NK-92 (cell line): ENCODE measurements around the gene GIGYF2.

Experiments
- DNase-seq: peaks from one replicate; lab custom pipeline; 2025; ENCODE audit not compliant: unreplicated experiment; lab: John Stamatoyannopoulos, UW

GIGYF2 gene

DNA sequence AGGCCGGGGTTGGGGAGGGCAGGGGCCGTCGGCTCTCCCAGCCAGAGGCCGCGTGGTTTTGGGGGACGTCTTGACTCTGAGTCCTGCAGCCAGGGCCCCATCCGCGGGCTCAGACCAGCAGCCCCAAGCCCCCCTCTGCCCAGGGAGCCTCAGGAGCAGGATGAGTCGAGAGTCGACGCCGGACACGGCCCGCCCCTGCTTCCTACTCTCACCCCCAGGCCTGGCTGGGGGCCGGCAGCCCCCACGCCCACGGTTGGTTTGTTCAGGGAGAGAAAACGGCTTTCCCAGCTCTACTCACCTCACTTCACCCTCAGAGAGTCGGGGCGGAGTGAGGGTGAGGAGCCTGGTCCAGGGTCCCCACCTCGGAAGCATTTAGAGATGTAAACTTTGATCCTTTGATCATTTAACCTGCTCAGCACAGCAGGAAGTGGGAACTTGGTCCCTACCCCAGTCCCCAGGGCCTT is 179.9 kb downstream of the GIGYF2 start:
- DNase-seq: no peak

DNA sequence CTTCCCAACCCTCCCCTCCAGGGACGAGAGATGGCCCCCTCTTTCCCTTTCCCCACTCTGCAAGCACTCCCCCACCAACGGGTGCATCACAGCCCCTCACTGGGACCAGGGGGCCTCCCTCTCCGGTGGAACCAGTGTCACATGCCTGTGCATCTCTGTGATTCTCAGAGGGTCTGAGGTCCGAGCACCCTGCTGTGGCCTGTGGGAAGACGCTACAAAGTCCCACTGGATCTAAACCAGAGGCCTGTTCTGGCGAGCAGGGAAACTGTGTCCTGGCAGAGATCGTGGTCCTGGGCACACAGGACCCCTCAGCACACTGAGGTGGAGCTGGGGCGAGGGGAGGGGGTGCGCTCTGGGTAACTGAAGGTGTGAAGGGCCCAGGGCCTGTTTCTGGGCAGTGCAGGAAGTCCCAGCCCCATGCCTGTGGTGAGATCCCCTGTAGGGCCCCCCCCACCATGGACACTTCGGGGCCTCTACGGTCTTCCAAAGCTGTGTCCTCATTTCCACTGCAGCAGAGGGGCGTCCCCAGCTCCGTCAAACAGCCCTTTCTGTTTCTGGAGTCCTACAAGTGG is 180.9 kb downstream of the GIGYF2 start:
- no peak for DNase-seq

DNA sequence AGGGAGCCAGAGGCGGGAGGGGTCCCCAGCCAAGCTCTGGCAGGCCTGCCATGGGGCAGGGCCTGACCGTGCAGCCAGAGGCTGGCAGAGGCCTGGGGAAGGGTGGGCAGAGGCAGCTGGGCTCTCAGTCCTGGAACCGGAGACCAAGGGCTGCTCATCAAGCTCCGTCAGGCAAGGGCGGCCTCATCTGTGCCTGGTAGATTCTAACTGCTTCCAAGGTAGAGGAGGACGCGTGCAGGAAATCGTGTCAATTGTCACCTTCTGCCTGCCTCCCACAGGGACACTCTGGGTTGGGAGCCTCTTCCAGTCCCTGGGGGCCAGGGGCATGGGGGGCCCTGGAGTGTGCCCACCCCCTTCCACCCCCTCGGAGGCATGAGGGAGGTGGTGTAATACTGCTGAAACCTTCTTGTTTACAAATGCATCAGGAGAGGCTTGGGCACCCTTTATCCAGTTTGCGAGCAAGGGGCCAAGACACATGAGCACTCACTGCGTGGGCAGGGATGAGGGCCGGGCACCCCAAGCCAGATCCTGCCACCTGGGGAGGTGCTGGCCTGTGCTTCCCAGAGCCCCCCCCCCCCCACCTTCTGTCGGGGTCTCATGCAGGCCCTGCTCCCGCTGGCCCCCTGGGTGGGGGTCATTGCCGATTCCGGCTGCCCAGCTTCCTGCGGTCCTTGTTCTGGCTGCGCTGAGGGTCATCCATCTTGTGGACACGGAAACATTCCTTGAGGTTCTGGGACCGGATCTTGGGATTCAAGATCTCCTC is 181.9 kb downstream of the GIGYF2 start:
- no peak for DNase-seq

DNA sequence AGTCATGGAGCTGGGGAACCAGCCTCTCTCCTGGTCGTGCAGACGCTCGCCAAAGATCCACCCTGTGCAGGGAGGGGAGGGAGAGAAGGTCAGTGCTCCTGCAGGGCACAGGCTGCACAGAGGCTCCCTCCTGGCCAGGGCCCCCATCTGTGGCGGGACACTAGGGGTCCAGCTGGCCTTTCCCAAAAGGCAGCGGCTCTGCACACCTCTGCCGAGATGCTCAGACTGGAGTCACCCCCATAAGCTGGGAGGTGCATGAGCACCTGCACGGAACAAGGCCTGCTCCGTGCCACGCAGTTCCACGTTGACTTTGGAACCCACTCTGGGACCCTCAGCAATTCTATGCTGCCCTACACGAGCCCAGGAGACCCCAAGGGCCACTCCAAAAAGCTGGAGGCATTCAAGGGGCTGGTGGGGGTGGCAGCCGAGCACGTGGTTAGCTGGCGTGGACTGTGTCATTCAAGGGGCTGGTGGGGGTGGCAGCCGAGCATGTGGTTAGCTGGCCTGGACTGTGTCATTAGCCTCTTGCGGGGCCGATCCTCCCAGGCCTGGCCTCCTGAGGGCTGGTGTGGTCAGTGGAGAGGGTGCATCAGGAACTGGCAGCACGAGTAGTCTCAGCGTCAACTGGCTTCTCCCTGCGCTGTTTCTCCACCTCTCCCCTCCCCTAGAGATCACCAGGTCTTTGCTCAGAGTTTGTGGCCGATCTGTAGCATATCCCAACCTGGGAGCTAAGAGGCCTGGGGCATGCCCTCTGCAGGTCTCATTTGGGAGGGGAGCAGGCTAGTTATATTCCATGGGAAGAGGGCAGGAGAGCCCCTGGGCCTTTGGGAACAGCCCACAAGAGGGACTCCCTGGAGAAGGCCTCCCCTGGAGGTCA is 182.7 kb downstream of the GIGYF2 start:
- DNase-seq: no peak

DNA sequence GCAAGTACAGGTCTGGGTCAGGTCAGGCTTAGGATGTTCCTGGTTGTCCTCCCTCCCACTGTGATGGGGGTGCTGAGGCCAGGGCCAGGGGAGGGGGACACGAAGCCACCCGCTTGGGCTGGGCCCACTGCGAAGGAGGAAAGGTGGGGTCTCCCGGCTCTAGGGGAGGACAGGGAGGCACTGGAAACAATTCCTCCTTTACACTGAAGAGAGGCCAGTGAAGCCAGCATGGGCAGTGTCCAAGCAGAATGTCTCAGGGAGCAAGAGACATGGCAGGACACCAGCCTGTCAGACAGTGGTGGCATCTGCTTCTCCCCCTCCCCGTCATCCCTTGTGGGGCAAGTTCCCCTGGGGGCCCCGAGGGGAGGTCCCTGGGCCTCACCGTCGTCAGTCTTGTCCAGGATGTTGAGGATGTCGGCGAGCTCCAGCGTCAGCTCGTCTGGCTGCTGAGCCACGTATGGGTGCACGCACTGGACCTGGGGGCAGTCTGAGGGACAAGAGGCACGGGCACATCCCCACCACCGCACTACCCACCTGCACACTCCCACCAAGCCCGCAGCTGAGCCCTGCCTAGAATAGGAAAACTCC is 183.7 kb downstream of the GIGYF2 start:
- DNase-seq: no peak

DNA sequence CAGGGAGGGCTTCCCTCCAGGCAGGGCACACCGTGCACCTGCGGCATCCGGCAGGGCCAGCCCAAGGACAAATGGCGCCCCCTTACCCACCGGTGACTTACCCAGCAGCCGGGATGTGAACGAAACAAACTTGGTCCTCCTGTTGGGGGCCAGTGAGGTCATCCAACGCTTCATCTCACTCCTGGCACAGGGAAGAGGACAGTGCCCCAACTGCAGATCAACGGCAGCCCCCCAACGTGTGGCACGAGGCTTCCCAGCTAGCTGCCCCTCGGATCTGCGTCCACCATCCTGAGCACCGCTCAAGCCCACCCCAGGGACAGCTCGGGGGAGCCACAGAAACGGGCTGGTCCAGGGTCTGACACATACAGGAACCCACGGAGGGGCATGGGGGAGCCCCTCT is 185.0 kb downstream of the GIGYF2 start:
- no peak for DNase-seq

DNA sequence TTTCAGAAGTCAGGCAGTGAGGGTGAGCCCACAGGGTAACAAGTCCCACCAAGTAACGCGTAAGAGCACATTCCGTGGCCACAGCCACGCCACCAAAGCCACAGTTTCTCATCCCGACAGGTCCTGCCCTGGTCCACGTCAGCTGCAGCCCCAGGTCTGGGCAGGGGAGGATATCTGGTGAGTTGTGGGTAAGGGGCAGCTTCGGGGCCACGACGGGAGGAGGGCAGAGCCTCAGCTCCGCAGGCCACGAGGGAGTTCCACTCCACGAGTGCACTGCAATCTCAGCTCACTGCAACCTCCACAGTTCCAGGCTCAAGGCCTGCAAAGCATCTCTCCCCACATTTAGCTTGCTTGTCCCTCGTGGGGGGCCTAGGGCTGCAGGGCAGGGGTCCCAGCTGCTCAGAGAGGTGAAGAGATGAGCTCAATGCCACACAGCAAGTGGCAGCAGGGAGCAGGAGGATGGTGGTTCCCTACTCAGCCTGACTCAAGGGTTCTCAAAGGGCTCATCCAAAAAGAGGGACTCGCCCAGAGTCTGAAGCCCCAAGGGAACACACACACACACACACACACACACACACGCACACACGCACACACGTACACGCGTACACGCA is 185.5 kb downstream of the GIGYF2 start:
- DNase-seq: no peak

DNA sequence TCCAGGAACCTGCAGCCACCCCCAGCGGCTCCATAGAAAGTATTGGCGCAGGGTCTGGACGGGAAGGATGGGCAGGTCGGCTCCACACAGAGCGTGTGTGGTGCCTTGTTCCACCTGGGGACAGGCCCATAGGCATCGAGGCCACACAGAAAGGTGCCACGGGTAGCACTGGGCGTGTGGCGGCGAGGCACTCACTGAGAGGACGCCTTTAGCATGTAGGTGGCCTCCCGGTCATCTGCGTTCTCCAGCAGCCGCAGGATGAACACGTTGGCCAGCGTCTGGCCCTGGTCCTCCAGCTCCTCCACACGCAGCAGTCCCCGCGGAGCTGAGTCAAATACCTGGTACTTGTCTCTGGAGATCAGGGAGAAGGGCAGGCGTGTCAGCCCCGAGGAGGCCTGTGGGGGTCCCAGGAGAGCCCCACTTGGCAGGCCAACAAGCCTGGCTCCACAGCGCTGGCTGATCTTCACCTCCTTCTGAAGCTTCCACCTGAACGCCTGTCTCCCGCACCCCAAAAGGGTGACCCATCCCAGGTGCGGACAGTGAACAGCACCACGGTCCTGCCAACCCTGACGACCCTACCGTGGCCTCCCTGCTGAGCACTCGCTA is 186.1 kb downstream of the GIGYF2 start:
- no peak for DNase-seq

DNA sequence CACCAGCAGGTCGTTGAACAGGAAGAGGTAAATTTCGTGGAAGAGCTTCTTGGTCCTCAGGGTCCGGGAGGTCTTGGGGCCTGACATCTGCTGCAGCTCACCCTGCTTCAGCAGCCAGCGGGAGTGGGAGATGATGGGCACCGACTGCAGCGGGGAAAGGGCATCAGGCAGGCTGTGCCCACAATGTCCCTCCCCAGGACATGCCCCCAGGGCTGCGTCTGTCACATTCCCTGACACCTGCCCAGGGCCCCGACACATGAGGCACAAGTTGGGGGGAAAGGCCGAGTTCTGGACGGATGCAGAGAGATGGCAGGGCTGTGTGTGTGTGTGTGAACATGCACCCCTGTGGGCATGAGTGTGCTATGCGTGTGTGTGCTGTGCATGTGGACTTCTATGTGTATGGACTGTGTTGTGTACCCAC is 186.9 kb downstream of the GIGYF2 start:
- no peak for DNase-seq

DNA sequence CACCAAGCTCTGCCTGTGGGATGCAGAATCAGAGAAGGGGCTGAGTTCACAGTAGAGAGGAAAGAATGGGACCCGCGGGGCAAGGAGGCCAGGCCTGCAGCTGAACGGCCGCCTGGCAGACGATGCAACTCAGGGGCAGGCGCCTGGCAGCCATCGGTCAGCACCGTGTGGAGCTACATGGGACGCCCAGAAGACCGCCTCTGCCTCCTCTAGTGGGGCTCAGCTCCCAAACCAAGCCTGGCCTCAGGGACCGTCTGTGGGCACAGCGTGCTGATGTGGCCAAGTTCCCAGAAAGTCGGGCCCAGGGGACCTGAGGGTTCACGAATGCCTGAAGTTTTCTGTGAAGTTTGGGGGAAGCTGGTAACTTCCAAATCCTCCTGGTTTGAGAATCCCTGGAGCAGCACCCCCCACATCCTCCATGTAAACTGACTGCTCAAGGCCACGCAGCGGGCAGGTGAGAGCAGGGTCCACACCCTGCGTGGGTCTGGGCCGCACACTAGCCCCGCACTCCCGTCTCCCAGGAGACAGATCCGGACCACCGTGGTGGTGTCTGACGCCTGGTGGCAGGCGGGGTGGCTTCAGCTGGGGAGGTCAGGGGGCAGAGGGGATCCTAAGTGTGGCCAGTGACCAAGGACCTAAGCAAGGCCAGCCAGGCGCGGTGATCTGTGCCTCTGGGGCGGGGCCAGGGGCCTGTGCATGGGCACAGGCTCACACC is 187.6 kb downstream of the GIGYF2 start:
- no peak for DNase-seq

DNA sequence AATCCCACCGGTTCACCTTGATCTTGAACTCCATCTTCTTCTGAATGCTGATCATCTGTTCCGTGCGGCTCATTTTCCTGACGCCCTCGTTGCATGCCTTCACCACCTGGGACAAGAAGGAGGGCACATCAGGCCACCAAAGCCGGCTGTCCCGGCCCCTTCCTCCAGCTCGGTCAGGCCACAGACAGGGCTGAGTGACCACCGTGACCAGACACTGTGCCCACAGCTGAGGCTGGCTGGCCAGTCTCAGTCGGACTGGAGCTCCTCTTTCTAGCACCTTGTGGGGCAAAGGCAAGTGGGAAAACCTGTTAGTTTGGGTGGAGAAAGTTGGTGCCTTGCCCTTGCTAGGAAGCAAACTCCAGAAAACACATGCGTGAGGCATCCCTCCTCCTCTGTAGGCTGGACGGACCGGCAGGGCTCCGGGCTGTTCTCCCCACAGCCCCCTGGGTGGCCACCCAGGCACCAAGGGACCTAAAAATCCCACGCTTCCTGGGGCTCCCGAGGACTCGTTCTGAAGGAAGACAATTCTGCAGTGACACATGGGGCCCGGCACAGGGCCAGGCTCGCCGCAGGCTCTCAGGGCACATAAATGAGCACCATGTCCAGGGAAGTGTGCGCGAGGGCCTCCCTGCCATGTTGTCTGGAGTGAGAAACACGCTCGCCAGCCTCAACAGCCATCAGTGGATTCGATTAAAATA is 188.3 kb downstream of the GIGYF2 start:
- DNase-seq: no peak

DNA sequence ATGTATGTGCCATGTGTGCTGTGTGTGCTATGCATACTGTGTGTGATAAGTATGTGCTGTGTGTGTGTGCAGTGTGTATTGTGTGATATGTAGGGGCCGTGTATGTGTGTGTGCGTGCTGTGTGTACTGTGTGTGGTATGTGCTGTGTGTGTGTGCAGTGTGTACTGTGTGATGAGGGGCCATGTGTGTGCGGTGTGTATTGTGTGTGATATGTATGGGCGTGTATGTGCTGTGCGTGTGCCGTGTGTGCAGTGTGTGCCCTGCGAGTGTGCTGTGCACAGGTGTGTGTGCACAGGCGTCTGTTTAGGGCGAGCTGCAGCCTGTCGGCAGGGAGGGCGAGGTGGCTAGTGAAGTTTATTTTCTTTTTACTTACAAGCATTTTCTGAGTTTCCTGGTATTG is 189.0 kb downstream of the GIGYF2 start:
- no peak for DNase-seq

DNA sequence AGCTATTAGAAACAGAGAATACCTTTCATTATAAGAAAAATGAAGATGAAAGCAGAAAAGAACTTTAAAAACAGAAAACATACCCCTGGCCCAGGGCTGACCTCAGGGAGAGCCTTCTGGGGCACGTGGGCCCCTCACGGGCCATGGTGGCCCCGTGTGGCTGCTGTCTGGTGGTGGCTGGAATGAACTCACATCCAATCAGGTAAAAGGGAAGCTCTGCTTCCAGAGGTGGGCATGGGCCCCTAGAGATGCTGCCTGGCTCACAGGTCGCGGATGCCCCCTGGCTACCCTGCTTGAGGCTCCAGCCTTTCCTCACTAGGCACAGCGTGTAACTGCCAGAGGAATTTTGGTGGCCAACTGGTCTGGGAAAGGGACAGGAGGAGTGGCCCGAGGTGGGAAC is 189.5 kb downstream of the GIGYF2 start:
- no peak for DNase-seq

DNA sequence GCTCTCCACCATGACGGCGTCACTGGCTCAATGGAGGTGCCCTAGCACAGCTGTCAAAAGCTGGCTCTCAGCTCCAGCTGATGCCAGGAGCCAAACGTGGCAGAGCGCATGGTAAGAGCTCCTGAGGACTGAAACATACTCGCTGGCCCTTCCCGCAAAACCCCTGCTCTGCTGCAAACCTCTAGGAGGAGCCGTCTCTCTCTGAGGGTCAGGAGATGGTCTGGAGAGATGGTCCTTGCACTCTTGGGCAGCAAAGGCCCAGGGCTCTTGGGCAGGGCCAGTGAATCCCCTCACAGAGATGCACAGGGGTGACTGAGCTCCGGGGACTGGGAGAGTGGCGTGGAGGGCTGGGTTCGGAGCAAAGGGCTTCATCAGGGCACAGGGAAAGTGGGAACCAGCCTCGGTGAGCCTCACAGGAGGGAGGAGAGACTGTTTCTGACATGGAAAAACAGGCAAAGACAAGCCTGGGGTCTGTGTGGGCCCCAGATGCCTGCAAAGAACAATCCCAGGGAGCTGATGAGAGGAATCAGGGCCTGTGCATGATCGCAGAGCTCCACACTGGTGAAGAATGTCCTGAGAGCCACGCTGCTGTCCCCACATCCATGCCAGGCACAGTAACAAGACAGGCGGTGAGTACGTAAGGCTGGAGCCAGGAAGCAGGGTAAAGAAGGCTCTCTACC is 190.2 kb downstream of the GIGYF2 start:
- DNase-seq: no peak

DNA sequence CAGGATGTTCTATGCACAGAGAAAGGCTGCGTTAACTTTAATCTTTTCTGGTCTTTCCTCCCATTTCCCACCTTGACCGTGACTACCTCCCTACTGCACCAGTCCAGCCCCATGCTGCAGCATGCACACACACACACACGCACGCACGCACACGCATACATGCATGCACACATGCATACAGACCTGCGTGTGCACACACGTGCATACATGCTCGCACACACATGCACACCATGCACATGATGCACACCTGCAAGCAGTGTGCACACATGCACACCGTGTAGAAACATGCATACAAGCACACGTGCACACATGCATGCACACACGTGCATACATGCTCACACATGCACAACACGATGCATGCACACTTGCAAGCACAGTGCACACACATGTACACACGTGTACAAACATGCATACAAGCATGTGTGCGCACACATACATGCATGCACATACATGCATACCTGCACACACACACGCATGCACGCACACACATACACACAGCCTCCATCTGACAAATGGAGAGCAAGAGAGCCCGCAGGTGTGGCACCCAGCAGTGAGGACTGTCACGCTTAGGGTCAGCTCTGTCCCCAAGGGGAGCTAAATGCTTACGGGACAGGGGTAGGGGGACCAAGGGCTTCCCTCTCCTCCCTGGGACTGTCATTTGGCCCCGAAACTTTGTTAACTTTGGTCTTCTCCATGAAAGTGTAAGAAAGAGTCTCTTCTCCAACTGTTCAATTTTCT is 191.1 kb downstream of the GIGYF2 start:
- DNase-seq: no peak

DNA sequence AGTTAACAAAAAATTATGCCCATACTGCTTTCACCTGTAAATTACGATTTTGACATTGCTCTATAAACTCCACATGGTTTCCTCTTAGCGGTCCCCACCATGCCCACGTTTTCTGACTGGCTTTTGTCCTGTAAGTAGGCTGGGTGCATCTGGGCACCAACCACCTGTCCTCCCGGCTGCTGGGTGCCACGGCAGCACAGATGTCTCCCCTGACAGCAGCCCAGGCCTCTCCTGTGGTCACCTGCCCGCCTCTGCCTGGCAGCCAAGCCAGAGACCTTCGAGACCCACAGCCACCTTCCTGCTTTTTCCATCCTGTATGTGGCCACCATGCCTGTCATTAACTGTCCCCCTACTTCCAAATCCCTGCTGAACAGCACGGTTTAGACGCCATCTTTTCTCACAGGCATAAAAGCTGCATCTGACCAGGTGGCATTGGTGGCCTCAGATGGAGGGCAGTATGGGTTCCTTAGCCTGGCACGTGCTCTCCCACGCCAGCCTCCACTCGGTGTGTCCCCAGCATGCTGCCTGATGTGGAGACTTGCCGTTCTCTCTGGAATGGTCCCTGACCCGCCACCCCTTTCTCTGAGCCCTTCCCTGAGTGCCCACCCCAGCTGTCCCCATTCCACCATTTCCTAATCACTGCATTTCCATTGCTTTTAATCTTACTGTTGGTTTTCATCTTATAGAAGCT is 191.9 kb downstream of the GIGYF2 start:
- DNase-seq: no peak

DNA sequence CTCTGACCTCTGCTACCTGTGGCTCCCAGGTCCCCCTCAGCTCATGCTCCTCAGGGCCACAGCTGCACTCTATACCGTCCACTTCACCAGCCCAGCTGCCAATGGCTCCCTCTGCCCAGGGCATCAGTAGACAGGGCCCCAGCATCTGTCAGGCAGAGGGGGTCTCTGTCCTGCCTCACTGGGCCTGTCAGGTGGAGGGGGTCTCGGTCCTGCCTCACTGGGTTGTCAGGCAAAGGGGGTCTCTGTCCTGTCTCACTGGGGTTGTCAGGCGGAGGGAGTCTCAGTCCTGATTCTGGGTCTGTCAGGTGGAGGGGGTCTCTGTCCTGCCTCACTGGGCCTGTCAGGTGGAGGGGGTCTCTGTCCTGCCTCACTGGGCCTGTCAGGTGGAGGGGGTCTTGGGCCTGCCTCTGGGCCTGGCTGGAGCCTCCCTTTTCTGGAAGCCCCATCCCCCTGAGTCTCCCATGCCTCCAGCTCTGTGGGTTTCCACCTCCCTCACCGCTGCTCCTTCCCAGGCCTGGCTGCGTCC is 192.8 kb downstream of the GIGYF2 start:
- no peak for DNase-seq
